SK-N-SH treated with all-trans-retinoic acid at 6 μM for 48 hours (cell line): ENCODE measurements around the gene ITPKA.
A peak's percentile ranks its signal among the peaks of the same experiment; 100 is the strongest.

ENCODE experiments used
- ATAC-seq: fragments of 200-7000 bp; cut with Tn5 transposase; 3 replicates; pipeline ENCODE4 v1.9.1; 2020; ENCODE audit warnings: mild to moderate bottlenecking, moderate library complexity
- ARNTL ChIP-seq: fragments of 450-650 bp; formaldehyde crosslinking; IDR thresholded peaks from 2 replicates; pipeline ENCODE4 v1.5.0; 2020; ENCODE audit warnings: low read depth, mild to moderate bottlenecking, moderate library complexity, borderline replicate concordance
- BACH2 ChIP-seq: fragments of 250-450 bp; sonication (Bioruptor Pico); IDR thresholded peaks from 2 replicates; pipeline ENCODE4 v1.9.0; 2021; ENCODE audit warnings: mild to moderate bottlenecking, borderline replicate concordance
- CREB5 ChIP-seq: fragments of 250-450 bp; sonication (Bioruptor Pico); IDR thresholded peaks from 2 replicates; pipeline ENCODE4 v1.5.1; 2020; ENCODE audit warnings: low read depth, mild to moderate bottlenecking, moderate library complexity
- CSDC2 ChIP-seq: fragments of 250-450 bp; sonication (Bioruptor Pico); IDR thresholded peaks from 2 replicates; pipeline ENCODE4 v1.5.0; 2020; ENCODE audit warnings: mild to moderate bottlenecking, moderate library complexity
- CSRNP3 ChIP-seq: fragments of 250-450 bp; sonication (Bioruptor Pico); IDR thresholded peaks from 2 replicates; pipeline ENCODE4 v1.5.1; 2021; ENCODE audit warnings: mild to moderate bottlenecking, moderate library complexity
- GLIS3 ChIP-seq: fragments of 250-450 bp; sonication (Bioruptor Pico); IDR thresholded peaks from 2 replicates; pipeline ENCODE4 v1.5.0; 2020; ENCODE audit warnings: mild to moderate bottlenecking, moderate library complexity
- ISL1 ChIP-seq: fragments of 250-450 bp; sonication (Bioruptor Pico); IDR thresholded peaks from 2 replicates; pipeline ENCODE4 v2.1.2; 2022; ENCODE audit warnings: mild to moderate bottlenecking, moderate library complexity
- OSR1 ChIP-seq: fragments of 250-450 bp; sonication (Bioruptor Pico); IDR thresholded peaks from 2 replicates; pipeline ENCODE4 v1.8.0; 2022; ENCODE audit warnings: moderate library complexity, mild to moderate bottlenecking, inconsistent platforms
- POU6F1 ChIP-seq: fragments of 250-450 bp; sonication (Bioruptor Pico); IDR thresholded peaks from 2 replicates; pipeline ENCODE4 v1.8.0; 2021; ENCODE audit warnings: low read depth, mild to moderate bottlenecking, moderate library complexity, borderline replicate concordance
- PPARA ChIP-seq: fragments of 250-450 bp; sonication (Bioruptor Pico); IDR thresholded peaks from 2 replicates; pipeline ENCODE4 v1.5.0; 2020; ENCODE audit warnings: mild to moderate bottlenecking, borderline replicate concordance
- RARB ChIP-seq: fragments of 250-450 bp; sonication (Bioruptor Pico); IDR thresholded peaks from 2 replicates; pipeline ENCODE4 v1.8.0; 2021; ENCODE audit warnings: mild to moderate bottlenecking, moderate library complexity
- SNAI2 ChIP-seq: fragments of 250-450 bp; sonication (Bioruptor Pico); IDR thresholded peaks from 2 replicates; pipeline ENCODE4 v1.5.0; 2020; ENCODE audit warnings: mild to moderate bottlenecking, moderate library complexity
- TCF4 ChIP-seq: fragments of 250-450 bp; sonication (Bioruptor Pico); IDR thresholded peaks from 2 replicates; pipeline ENCODE4 v1.8.0; 2021; ENCODE audit warnings: mild to moderate bottlenecking, moderate library complexity, borderline replicate concordance
- TSHZ2 ChIP-seq: fragments of 250-450 bp; sonication (Bioruptor Pico); IDR thresholded peaks from 2 replicates; pipeline ENCODE4 v1.5.0; 2020; ENCODE audit warnings: mild to moderate bottlenecking, moderate library complexity
- ZC3H10 ChIP-seq: fragments of 250-450 bp; sonication (Bioruptor Pico); IDR thresholded peaks from 2 replicates; pipeline ENCODE4 v1.5.1; 2021; ENCODE audit warnings: mild to moderate bottlenecking, moderate library complexity
- ZFP30 ChIP-seq: fragments of 450-650 bp; formaldehyde crosslinking; IDR thresholded peaks from 2 replicates; pipeline ENCODE4 v1.5.0; 2022; ENCODE audit warnings: mild to moderate bottlenecking, moderate library complexity
- ZNF565 ChIP-seq: fragments of 450-650 bp; formaldehyde crosslinking; conservative IDR thresholded peaks from 2 replicates; pipeline ENCODE4 v1.5.0; 2020; ENCODE audit warnings: low read depth, mild to moderate bottlenecking, moderate library complexity
- ZNF70 ChIP-seq: fragments of 450-650 bp; formaldehyde crosslinking; IDR thresholded peaks from 2 replicates; pipeline ENCODE4 v1.5.0; 2020; ENCODE audit warnings: mild to moderate bottlenecking, moderate library complexity

ITPKA gene

GRCh38 chr15:41493205-41493901 is at the start of gene ITPKA:
TSS of gene ITPKA (plus strand) at chr15:41493874. CDS start at chr15:41493928, 54 bp downstream.
- peak; percentile 77 for ATAC-seq
- TF ChIP-seq CSRNP3 (CRISPR knock-in tag): no peak

GRCh38 chr15:41445399-41445798 is 48.3 kb upstream of the ITPKA start:
- no peak for ATAC-seq
- peak; percentile 73; the same call in 1 of the 2 replicates for TF ChIP-seq ISL1 (CRISPR knock-in tag)
- TF ChIP-seq RARB (CRISPR knock-in tag): no peak

GRCh38 chr15:41462084-41462795 is 31.4 kb upstream of the ITPKA start:
- ATAC-seq: no peak

More at GRCh38 chr15:41462084-41462795, 31.4 kb upstream of the ITPKA start:
- TF ChIP-seq BACH2 (CRISPR knock-in tag) (no peak), SNAI2 (CRISPR knock-in tag) (no peak), POU6F1 (CRISPR knock-in tag) (no peak), CREB5 (CRISPR knock-in tag) (no peak), OSR1 (CRISPR knock-in tag) (no peak), ZC3H10 (no peak), ZFP30 (CRISPR knock-in tag) (no peak), RARB (CRISPR knock-in tag) (no peak), ZNF565 (CRISPR knock-in tag) (no peak), ARNTL (no peak), TCF4 (CRISPR knock-in tag) (no peak), ZNF70 (CRISPR knock-in tag) (no peak), PPARA (CRISPR knock-in tag) (no peak), CSDC2 (no peak), TSHZ2 (CRISPR knock-in tag) (no peak), ISL1 (CRISPR knock-in tag) (no peak), CSRNP3 (CRISPR knock-in tag) (no peak), GLIS3 (CRISPR knock-in tag) (no peak)
